MCF 10A (cell line): Measurements from ENCODE around the gene ULK4. TPM values are rescaled to one million over a fixed set of nuclear protein-coding genes. Genes with fewer than 3 reads are reported as not detected.
A peak's percentile ranks its signal among the peaks of the same experiment; 100 is the strongest.

ENCODE experiments used
- BruUV-seq: library from RNA; stranded (reverse); fragments of 400-500 nt; replicated peaks from 2 replicates; lab custom pipeline; 2021; lab: Mats Ljungman, UMichigan
- CTCF ChIA-PET: fragments of 300-600 bp; sonication (Branson Sonifier 250); formaldehyde crosslinking; extraction: SDS; loops from one replicate; lab custom pipeline; 2021; ENCODE audit warnings: antibody characterized with exemption, inconsistent platforms; lab: Yijun Ruan, JAX
- POLR2A ChIA-PET: fragments of 300-600, 350-650 bp; sonication (Branson Sonifier 250); formaldehyde crosslinking; extraction: SDS; loops from one replicate; lab custom pipeline; 2020; ENCODE audit warnings: antibody characterized with exemption, inconsistent platforms; lab: Yijun Ruan, JAX
- DNase-seq: peaks from one replicate; pipeline ENCODE4 v3.0.0-alpha.2; 2018; ENCODE audit not compliant: unreplicated experiment
- H3K27ac Mint-ChIP-seq: one replicate; pipeline ENCODE4 v1.8.0; 2022; ENCODE audit warnings: mild to moderate bottlenecking, low read depth, mixed read lengths; ENCODE audit not compliant: unreplicated experiment
- H3K27me3 Mint-ChIP-seq: one replicate; pipeline ENCODE4 v1.8.0; 2022; ENCODE audit warnings: mixed read lengths; ENCODE audit not compliant: insufficient read depth, unreplicated experiment
- H3K36me3 Mint-ChIP-seq: one replicate; pipeline ENCODE4 v1.8.0; 2022; ENCODE audit warnings: mild to moderate bottlenecking, moderate library complexity, mixed read lengths; ENCODE audit not compliant: insufficient read depth, unreplicated experiment
- H3K4me1 Mint-ChIP-seq: one replicate; pipeline ENCODE4 v1.8.0; 2022; ENCODE audit warnings: mixed read lengths; ENCODE audit not compliant: insufficient read depth, unreplicated experiment
- H3K4me3 Mint-ChIP-seq: one replicate; pipeline ENCODE4 v1.8.0; 2022; ENCODE audit warnings: mild to moderate bottlenecking, moderate library complexity, mixed read lengths; ENCODE audit not compliant: unreplicated experiment
- H3K9me3 Mint-ChIP-seq: one replicate; pipeline ENCODE4 v1.8.0; 2022; ENCODE audit warnings: mixed read lengths; ENCODE audit not compliant: unreplicated experiment
- intact Hi-C: fragments of 100-400 bp; cut with micrococcal nuclease; formaldehyde crosslinking; loops from 2 replicates; pipeline ENCODE4 v1.14.1; 2022
- total RNA-seq: library from RNA; stranded (reverse); gene quantifications from 2 replicates; pipeline ENCODE4 v1.2.3, GENCODE V29; 2022
- TF ChIP-seq, protein P1 (sequence below): fragments of 200-600 bp; IDR thresholded peaks from one replicate; pipeline ENCODE4 v1.8.0; 2022; ENCODE audit warnings: antibody characterized with exemption, mild to moderate bottlenecking; ENCODE audit not compliant: unreplicated experiment

ULK4 gene
- total RNA-seq, 1 experiment from 2014 or later = 7.8 TPM

GRCh38 chr3:41999909-42000308 is 38.0 kb upstream of the ULK4 start:
- TF ChIP-seq, protein P1, sequence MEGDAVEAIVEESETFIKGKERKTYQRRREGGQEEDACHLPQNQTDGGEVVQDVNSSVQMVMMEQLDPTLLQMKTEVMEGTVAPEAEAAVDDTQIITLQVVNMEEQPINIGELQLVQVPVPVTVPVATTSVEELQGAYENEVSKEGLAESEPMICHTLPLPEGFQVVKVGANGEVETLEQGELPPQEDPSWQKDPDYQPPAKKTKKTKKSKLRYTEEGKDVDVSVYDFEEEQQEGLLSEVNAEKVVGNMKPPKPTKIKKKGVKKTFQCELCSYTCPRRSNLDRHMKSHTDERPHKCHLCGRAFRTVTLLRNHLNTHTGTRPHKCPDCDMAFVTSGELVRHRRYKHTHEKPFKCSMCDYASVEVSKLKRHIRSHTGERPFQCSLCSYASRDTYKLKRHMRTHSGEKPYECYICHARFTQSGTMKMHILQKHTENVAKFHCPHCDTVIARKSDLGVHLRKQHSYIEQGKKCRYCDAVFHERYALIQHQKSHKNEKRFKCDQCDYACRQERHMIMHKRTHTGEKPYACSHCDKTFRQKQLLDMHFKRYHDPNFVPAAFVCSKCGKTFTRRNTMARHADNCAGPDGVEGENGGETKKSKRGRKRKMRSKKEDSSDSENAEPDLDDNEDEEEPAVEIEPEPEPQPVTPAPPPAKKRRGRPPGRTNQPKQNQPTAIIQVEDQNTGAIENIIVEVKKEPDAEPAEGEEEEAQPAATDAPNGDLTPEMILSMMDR = no peak
- POLR2A ChIA-PET = no interaction called here
- no peak overlapping the region for H3K27ac Mint-ChIP-seq
- DNase-seq = no peak
- no peaks in the 10 kb centered on the region for H3K27me3 Mint-ChIP-seq
- no peaks in the 10 kb centered on the region for H3K36me3 Mint-ChIP-seq
- intact Hi-C loops = no loop called here
- peaks cover 6% of the 10 kb centered on the region for H3K9me3 Mint-ChIP-seq
- no TSS peak for BruUV-seq
- no peaks in the 10 kb centered on the region for H3K4me1 Mint-ChIP-seq
- CTCF ChIA-PET = interaction anchor here (1.0 kb wide), 1 partner anchor 11 kb away, joined by 3 read pairs; no protein-coding TSS in a partner anchor
- no peak overlapping the region for H3K4me3 Mint-ChIP-seq

DNA sequence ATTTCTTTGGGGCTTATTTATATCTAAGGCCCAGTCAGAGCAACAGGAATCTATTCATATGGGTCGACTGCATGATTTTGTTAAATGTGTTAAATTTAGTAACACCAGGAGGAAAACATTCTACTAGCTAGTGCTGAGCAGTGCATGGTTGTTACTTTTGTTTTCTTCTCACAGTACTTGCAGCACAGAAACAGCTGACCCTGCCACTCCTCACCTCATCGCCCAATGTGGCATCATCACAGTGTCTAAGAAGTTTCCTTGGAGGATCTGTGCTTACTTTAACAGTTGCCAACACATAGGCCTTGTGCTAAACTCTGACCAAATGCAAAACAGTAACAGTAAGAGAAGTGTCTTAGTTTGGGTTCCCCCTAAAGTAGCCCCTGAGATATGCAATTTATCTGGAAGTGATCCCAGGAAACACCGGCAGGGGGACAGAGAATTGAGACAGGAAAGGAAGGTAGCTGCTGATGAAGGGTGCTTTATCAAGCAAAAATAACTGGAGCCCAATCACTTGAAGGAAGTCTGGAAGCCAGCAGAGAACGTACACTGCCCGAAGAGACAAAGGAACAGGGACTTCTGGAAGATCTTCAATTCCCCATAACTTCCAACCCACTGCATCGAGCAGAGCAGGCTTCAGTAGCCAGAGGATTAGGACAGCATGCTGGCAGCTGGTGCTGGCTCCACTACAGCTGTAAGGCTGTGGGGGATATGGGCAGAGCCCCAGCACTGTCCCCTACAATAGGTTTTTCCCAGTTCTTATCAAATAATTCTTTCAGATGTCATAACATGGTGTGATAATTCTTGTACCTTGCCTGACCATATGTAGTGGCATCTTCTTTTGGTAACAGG is 36.0 kb upstream of the ULK4 start:
- TF ChIP-seq, protein P1 = no peak
- Mint-ChIP-seq H3K27ac (no peak overlapping the region), H3K4me1 (peaks cover 6% of the 10 kb centered on the region), H3K4me3 (no peak overlapping the region), H3K36me3 (no peaks in the 10 kb centered on the region), H3K27me3 (no peaks in the 10 kb centered on the region), H3K9me3 (peaks cover 6% of the 10 kb centered on the region)
- DNase-seq = no peak
- BruUV-seq = no TSS peak
- POLR2A ChIA-PET = interaction anchor here (0.6 kb wide), 2 partner anchors 100 to 1174 kb away, joined by 3 to 4 read pairs; no protein-coding TSS in a partner anchor
- CTCF ChIA-PET = interaction anchor here (0.6 to 1.4 kb wide), 3 partner anchors 33 to 82 kb away, joined by 3 to 4 read pairs (median 3); no protein-coding TSS in a partner anchor
- intact Hi-C loops = no loop called here

- ChIA-PET POLR2A (interaction anchor here (0.8 kb wide), 1 partner anchor 99 kb away, joined by 3 read pairs; the partner anchor contains the start of gene TRAK1), CTCF (no interaction called here)
- DNase-seq = peak; percentile 8
- no TSS peak for BruUV-seq
- no peaks in the 10 kb centered on the region for H3K36me3 Mint-ChIP-seq
- TF ChIP-seq, protein P1 = no peak
- H3K27me3 Mint-ChIP-seq = no peaks in the 10 kb centered on the region
- intact Hi-C loops = no loop called here
- no peak overlapping the region for H3K27ac Mint-ChIP-seq
- H3K9me3 Mint-ChIP-seq = no peaks in the 10 kb centered on the region
- no peak overlapping the region for H3K4me3 Mint-ChIP-seq
- H3K4me1 Mint-ChIP-seq = peaks cover 6% of the 10 kb centered on the region
Observed at GRCh38 chr3:41991437-41991836, 29.5 kb upstream of the ULK4 start.

GRCh38 chr3:41989518-41989917 is 27.6 kb upstream of the ULK4 start:
- no peak overlapping the region for H3K27ac Mint-ChIP-seq
- CTCF ChIA-PET = interaction anchor here (0.6 to 0.9 kb wide), 3 partner anchors 75 to 112 kb away, joined by 3 to 5 read pairs (median 4); no protein-coding TSS in a partner anchor

More at GRCh38 chr3:41989518-41989917, 27.6 kb upstream of the ULK4 start:
- peaks cover 2% of the 10 kb centered on the region for H3K4me1 Mint-ChIP-seq
- intact Hi-C loops = no loop called here
- no peaks in the 10 kb centered on the region for H3K9me3 Mint-ChIP-seq
- no peaks in the 10 kb centered on the region for H3K27me3 Mint-ChIP-seq
- POLR2A ChIA-PET = interaction anchor here (0.6 kb wide), 1 partner anchor 251 kb away, joined by 4 read pairs; no protein-coding TSS in a partner anchor
- no peak for DNase-seq
- BruUV-seq = no TSS peak
- no peak overlapping the region for H3K4me3 Mint-ChIP-seq
- H3K36me3 Mint-ChIP-seq = no peaks in the 10 kb centered on the region
- TF ChIP-seq, protein P1 = no peak
